ENCODE measurements around the gene MDGA2.

Gene MDGA2

DNA sequence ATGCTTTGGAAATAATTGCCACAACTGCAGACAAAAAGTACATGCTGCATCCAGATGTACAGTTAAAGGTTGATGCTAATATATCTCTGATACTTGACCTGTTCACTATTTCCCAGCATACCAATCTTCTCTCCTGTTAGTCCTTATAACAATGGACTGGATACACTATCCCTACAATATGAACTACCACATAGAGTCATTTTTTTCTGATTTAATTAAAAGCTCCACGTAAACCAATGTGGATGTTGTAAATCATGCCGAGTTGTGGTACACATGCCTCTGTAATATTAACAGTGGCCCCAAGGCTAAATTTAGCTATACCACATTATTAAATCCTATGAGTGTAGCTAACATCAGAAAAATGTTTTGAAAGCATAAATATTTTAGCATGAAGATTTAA is 554.8 kb downstream of the MDGA2 start:
- no peak for DNase-seq (ENCODE audit: low spot score)

DNA sequence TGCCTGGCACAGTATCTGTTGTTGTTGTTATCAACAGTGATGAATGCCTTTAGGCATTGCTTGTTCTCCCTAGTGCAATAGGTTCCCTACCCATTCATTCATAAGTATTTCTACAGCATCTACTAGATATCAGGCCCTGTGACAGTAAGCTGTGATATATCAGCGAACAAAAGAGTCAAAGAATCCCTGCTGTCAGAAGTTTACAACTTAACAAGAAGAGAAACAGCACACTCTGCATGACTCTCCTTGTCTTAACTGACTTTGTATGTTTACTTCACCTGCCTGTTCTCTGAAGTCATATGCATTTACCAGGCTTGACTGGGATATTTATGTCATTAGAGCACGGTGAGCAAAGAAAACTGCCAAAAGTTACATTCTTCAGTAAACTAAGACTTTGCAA is 571.6 kb downstream of the MDGA2 start:
- no peak for DNase-seq (ENCODE audit: low spot score)

DNA sequence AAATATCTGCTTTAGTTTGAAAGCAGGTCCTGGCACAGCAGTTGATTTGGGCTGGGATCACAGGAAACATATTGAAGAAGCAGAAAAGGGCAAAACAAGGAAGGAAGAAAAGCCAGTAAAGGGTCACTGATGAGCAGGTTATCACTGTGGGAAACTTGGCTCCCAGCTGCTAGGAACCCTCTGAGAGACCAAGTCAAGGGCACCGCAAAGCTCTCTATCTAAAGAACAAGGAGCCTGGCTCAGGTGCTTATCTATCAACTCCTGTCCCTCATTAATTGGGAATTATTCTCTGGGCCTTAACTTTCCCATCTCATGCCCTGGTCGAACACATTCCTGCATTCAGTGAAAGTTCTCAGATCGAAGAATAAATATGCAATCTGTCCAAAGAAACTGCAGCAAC is 572.9 kb downstream of the MDGA2 start:
- no peak for DNase-seq (ENCODE audit: low spot score)

DNA sequence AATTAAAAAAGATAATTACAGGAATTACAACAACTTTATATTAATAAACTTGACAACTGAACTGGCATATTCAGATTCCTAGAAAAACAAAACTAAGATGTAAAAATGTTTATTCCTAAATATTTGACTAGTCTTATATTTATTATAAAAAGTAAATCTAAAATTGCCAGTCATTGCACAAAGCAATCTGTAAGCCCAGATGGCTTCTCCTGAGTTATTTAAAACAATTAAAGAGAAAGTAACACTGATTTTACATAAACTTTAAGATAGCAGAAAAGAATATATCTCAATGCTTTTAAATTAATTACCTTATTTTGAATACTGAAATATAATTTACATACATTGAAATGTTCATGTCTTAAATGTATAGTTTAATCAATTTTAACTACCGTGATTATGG is 589.7 kb downstream of the MDGA2 start:
- DNase-seq (ENCODE audit: low spot score), result no peak

DNA sequence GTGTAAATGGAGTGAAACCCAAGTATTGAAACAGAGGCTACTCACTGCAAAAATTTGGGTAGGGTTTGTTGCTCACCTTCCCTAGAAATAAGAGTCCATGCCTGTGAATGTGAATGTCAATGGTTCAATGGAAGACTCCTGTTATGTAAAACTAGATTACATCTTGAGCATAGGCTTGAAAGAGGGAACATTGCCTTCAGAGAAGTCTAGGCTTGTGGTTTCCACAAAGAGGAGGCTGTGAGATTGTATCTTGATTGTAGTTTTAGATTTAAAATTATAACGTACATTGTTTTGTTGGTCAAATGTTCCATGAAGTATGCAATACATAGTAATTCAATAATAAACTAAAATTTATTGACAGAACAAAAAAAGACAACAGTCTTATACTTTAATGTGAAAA is 610.1 kb downstream of the MDGA2 start:
- no peak for DNase-seq (ENCODE audit: low spot score)

DNA sequence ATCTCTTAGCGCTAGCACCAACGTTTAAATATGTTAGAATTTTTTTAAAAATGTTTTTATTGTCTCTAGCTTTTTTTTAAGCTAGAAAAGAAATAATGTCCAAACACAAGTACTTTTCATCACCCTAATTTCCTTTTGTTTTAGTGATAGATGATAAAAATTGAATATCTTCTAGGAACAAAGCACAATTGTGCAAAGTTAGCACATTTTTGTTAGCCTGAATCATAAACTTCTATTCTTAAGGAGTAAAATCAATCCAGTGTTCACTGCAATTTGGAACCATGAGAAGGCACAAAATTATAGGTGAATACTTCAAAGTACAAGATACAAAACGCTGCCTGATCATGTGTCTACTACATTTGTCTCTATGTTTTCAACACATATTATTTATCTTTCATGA is 615.4 kb downstream of the MDGA2 start:
- no peak for DNase-seq (ENCODE audit: low spot score)

DNA sequence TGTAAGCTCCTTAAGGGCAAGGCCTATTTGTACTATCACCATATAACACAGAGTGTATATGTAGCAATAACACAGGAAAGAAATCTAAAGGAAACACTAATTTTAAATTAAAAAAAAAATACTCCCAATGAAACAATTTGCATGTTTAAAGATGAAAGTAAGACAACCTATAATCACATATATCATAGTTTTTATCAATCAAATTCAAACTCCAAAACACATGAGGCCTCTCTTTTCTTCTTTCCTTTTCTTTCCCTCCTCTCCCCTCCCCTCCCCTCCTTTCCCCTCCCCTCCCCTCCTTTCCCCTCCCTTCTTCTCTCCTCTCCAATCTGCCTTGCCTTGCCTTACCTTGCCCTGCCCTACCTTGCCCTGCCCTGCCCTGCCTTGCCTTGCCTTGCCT is 618.0 kb downstream of the MDGA2 start:
- no peak for DNase-seq (ENCODE audit: low spot score)

DNA sequence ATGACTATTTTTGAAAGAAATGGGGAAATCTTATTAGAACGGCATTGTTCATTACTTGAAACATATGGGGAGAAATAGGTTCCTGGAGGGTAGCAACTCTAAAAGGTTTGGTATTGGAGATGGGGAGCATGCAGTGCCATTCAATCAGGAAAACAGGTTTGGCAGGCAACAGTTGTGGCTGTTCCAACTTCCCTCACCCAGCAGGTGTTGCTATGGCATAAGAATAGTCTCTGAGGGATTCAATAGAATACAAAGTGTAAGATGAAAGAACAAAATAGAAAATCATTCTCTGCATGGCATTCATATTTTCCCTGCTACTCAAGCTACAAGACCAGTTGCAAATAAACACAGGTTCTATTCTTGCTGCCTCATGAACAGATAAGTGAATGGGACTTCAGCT is 630.6 kb downstream of the MDGA2 start:
- peak; percentile 26 for DNase-seq (ENCODE audit: low spot score)

DNA sequence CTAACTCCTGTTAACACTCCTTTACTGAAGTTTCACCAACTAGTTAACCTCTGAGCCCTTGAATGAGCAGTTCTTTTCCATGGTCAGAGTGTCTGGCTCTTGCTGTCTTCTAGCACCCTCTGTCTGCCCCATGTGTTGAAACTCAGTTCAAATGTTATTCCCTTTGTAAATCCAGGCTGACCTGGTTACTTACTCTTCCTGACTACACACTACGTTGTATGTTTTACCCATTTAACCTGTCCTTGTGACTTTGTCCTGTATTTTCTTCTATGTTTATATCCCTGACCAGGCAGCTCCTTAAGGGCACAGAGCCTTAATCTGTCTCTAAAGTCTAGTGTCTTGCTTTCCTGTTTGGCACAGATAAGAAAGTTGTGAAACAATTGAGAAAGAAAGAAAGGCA is 634.9 kb downstream of the MDGA2 start:
- DNase-seq (ENCODE audit: low spot score), result peak; percentile 33

DNA sequence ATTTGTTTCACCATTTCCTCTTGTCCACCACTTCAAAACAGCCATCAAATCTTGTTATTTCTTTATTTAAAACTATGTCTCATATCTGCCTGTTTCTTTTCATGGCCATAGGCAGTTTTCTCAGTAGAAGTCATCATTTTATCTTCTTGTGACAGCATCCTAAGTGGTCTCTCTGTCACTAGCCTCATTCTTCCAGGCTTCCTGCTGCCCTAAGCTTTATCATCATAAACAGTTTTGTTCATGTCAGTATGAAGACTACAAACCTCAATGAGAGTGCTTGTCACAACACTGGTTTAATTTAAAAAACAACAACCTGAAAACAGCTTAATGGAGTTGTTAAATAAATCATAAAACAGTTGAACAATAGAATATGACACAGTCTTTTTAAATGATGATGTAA is 636.1 kb downstream of the MDGA2 start:
- DNase-seq (ENCODE audit: low spot score), result no peak

DNA sequence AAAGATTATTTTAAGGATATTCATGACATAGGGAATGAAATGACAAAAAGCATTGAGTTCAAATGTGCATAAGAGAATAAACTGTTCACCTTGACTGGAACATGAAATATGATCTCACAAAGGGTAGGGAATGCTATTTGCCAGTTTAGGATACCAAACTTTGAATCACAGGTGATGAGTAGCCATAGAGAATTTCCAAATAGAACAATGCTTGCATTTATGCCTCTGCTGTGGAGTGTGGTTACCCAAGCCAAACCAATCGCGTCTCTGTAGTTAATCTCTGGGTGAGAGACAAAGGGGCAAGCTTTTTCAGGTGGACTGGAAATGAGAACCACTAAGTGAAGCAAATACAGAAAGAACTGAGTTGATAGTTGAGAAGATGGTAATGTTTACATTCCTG is 652.7 kb downstream of the MDGA2 start:
- no peak for DNase-seq (ENCODE audit: low spot score)

DNA sequence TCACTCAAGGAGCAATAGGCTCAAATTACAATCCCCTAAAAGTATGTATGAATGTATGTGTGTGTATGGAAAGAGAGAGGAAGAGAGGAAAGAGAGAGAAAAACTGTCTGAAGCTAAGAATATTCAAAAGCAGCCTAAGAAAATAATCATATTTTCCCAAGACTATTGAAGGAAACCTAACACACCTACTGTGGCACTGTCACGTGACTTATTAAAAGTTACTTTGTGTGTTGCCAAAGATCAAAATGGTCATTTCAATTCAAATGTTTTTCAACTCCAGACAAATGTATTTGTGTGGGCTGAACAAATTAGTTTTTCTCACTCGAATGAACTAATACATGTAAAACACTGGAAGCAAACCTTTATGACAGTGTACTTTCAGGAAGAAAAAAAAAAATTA is 654.9 kb downstream of the MDGA2 start:
- no peak for DNase-seq (ENCODE audit: low spot score)

DNA sequence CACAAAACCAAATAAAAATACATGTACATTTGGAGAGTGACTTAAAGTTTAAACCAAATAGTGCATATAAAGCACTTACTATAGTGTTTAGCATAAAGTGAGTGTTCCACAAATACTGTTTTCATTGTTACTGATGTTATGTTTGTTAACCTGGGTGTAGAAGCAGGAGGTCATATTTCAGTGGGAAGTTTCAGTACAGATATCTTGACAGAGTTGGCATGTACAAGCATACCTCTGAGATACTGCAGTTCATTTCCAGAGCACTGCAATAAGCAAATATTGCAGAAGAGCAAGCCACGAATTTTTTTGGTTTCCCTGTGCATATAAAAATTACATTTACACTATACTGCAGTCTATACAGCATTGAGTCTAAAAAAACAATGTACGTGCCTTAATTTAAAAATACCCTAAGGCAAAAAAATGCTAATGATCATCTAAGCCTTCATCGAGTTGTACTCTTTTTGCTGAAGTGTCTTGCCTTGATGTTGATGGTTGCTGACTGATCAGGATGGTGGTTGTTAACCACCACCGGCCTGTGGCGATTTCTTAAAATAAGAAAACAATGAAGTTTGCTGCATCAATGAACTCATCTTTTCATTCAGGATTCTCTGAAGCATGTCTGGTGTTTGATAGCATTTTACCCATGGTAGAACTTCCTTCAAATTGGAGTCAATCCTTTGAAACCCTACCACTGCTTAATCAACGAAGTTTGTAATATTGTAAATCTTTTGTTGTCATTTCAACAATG is 662.7 kb downstream of the MDGA2 start:
- no peak for DNase-seq (ENCODE audit: low spot score)

DNA sequence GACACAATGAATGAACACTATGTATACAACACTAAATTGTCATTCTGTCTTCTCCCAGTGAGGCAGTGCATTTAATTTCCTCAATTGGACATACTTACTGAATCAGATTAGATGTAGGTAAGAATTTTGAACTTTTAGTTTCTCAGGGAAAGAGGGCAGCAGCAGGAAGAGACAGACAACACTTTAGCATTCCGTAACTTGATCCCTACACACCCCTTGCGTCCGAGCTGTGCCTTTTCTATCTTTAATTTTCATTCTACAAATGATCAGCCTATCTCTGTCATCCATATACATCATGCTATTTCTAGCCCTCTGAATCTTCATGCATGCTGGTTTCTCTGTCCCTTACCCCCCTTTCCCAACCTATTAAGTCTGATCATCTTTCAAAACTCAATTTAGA is 665.8 kb downstream of the MDGA2 start:
- DNase-seq (ENCODE audit: low spot score), result no peak

DNA sequence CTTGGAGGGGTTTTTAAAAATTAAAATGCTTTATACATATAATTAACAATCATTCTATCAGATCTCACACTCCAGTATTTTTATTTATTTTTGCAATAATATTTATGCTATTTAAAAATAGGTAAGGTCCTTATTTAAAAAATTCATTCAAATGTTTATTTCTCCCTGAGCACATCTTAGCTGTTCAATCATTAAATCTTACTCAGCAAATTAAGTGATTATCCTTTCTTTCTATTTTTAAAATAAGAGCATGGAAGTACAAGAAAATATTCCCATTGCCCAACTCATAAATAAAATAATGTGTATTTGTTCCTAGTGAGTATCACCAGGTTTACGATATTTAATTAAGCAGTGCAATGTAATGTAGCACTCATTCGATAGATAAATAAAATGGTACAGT is 666.7 kb downstream of the MDGA2 start:
- DNase-seq (ENCODE audit: low spot score), result no peak

DNA sequence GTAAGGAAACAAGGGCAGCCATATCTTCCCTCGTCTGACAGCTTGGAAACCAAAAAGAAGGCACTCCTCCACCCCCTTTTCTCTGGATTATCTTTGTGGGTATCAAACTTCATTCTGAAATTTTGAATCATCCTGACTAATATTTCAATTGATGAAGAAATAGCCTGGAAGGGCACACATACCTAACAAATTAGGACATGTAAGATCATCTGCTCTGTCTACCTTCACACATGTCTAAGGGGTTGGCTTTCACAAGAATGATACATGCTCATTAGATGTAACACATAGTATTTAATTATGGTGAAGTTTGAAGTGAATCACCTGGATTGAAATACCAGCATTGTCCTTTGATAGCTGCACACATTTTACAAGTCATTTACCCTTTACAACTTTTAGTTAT is 675.7 kb downstream of the MDGA2 start:
- no peak for DNase-seq (ENCODE audit: low spot score)

DNA sequence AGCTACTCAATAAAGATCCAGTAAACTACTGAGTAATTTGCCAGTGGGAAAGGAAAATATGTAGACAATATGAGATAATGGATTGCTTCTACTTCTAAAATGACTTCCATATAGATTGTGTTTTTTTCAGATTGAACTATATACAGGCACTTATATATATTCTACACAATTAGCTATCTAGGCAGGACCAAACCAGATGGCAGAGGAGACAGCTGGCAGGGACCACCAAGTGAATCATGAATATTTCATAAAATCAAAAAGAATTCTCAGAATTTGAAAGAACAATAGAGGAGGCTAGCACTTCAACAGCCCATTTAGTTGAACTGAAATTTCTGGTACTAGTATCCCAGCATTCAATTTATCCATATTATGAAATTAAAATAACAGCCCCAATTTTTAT is 685.8 kb downstream of the MDGA2 start:
- no peak for DNase-seq (ENCODE audit: low spot score)

DNA sequence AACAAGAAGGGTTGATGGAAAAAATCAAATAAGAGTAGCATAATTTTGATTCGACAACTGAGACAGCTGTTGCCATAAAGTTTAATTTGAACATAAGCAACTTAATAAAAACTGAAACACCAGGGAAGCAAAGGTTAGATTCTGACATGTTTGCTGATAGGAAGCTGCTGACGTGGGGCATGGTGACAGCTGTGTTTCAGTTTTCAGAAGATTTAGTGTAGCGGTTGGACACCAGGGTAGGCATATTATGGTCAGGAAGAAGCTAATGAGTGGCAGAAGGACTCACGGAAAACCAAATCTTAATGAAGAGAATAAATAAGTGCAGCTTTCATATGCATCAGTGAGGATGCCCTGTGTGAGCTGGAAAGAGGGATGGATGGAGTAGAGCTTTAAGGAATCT is 687.1 kb downstream of the MDGA2 start:
- no peak for DNase-seq (ENCODE audit: low spot score)

DNA sequence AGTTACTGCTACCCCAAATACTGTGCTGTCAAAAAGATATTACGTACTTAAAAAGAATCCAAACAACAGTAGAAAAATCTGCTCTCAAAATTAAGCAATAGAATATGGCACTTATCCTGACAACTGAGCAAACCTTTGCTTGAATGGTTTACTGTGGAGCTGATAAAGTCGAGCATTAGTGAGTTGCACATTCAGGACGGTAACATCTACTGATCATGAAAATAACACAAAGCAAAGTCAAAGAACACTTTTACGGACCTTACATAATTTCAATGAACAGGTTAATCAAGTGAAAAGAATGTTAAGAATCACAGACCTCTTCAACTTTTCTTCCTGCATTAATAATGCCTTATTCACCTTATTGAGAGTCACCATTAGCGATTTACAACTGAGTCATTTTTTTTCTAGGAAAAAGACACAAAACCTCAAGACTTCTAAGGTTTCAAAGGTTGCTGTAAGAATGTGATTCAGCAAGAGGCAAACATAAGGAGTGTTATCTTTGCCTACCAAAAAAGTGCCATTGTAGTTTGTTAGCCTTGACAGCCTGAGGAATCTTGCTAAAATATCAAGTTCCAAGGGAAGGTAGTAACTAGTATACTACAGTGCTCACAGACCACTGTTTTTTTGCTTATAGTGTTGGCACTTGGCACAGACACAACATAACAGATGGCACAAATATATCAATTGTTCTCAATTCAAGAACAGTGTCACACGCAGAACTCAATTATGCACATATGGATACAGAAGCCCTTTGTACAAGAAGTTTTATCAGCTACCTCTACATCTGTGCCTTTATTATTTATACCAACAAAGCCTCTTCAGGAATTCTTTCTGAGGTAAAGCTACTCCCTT is 689.6 kb downstream of the MDGA2 start:
- DNase-seq (ENCODE audit: low spot score), result no peak

DNA sequence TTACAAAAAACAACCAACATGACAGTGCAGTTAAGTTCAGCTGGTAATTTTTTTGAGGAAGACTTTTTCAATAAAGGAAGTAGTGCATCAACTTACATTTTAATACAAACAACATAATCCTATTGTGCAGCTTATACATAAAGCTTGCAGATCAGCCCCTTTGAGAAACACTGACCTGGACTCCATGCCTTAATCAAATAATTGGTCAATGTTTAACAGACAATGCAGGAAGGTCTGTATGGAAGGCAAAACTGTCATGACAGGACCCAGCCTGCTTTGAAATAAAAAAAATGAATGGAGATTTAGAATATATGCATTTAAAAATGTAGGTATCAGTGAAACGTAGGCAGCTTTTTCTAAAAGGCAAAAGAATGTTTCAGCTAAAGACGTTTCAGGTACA is 702.1 kb downstream of the MDGA2 start:
- DNase-seq (ENCODE audit: low spot score), result no peak

DNA sequence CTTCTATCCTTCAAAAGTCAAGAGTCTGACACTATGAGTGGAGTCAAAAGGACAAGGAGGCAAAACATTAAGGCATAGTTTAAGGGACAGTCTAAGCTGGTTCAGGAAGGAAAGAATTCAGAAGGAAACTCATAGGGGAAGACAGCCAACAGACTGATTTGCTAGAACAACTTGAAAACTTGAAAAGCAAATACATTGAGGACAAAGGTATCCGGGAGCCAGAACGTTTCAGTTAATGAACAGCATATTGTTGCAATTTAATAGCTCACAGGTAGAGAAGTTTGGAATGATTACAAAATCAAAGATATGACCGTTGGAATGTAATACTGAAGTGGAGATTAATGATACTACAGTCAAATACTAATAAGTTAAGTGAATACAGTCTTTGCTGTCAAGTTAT is 711.0 kb downstream of the MDGA2 start:
- DNase-seq (ENCODE audit: low spot score), result no peak

DNA sequence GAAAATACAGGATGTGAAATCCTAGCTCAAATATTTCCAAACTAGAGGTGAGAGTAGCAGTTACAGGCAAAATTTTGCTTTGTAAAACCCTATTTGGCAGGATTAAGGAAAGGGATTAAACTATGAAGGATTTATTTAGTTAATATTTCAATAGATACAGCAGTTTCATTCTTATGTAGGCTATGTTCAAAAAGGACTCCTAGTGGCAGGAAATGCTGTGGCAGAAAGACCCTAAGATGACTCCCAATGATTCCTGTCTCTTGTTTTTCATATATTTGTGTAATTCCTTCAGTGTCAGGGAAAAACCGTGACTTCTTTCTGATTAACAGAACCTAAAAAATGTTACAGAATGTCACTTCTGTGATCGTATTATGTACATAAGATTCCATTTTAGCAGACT is 724.3 kb downstream of the MDGA2 start:
- no peak for DNase-seq (ENCODE audit: low spot score)

DNA sequence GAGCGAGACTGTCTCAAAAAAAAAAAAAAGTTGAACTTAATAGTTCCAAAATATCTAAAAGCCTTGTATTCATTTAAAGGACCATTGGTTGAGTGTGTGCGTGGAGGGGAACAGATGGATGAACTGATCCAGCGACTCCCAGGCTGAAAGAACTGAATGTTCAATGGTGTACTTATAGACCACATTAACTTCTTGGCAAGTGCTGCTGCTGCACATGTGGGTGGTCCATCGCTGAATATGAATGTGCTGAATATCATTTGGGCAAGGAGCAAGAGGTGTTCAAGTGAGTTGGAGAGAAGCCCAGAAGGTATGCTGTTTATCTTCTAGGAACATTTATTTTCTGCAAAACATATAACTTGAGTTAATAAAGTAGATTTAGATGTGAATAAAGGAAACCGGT is 734.8 kb downstream of the MDGA2 start:
- no peak for DNase-seq (ENCODE audit: low spot score)

DNA sequence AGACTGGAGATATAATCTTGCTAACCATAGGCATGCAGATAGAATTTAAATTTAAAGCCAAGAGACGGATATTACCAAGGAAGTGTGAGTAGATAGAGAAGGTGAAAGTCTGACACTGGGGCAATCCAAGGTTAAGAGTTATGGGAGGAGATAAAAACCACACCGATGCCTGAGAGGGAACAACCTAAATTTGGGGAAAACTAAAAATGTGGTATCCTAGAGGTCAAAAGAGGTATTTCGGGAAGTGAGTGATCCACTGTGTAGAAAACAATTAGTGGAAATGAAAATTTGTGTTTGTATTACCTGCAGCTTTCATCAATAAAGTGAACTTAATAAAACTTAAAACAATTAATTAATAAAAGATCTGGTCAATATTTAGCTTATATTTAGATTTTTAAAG is 754.9 kb downstream of the MDGA2 start:
- no peak for DNase-seq (ENCODE audit: low spot score)
